Brain microvascular endothelial cell (primary cell): ENCODE results near the gene SLC30A5.
"Not testable (repeated sequence)": the region's sequence is repeated elsewhere in the genome, so short reads cannot be mapped to it uniquely, and the experiment has no call there.

Experiments
- DNase-seq: peaks from one replicate; pipeline ENCODE4 v3.0.0-alpha.2; 2020
- H3K27ac ChIP-seq: fragments of 250-450 bp; sonication (Bioruptor Pico); 2 replicates; pipeline ENCODE4 v1.5.1; 2020; ENCODE audit warnings: mild to moderate bottlenecking, moderate library complexity
- H3K27me3 ChIP-seq: fragments of 250-450 bp; sonication (Bioruptor Pico); replicated peaks from 2 replicates; pipeline ENCODE4 v1.5.1; 2020; ENCODE audit warnings: mild to moderate bottlenecking
- H3K36me3 ChIP-seq: fragments of 250-450 bp; sonication (Bioruptor Pico); replicated peaks from 2 replicates; pipeline ENCODE4 v1.5.1; 2020; ENCODE audit warnings: mild to moderate bottlenecking
- H3K4me3 ChIP-seq: 2 replicates; pipeline ENCODE4 v1.5.1; 2011; ENCODE audit warnings: low read depth, mild to moderate bottlenecking, control low read depth, low read length, moderate library complexity
- CTCF ChIP-seq: IDR thresholded peaks from 2 replicates; pipeline ENCODE4 v1.5.1; 2011; ENCODE audit warnings: low read depth, mild to moderate bottlenecking, moderate library complexity, low read length, control low read depth, inconsistent platforms; ENCODE audit errors: missing control alignments
- in situ Hi-C: cut with HindIII; loops from 2 replicates; pipeline ENCODE4 v1.10.0; 2017; ENCODE audit warnings: low sequenced_read_pairs, low pct_ligation_motif_present

SLC30A5 gene

DNA sequence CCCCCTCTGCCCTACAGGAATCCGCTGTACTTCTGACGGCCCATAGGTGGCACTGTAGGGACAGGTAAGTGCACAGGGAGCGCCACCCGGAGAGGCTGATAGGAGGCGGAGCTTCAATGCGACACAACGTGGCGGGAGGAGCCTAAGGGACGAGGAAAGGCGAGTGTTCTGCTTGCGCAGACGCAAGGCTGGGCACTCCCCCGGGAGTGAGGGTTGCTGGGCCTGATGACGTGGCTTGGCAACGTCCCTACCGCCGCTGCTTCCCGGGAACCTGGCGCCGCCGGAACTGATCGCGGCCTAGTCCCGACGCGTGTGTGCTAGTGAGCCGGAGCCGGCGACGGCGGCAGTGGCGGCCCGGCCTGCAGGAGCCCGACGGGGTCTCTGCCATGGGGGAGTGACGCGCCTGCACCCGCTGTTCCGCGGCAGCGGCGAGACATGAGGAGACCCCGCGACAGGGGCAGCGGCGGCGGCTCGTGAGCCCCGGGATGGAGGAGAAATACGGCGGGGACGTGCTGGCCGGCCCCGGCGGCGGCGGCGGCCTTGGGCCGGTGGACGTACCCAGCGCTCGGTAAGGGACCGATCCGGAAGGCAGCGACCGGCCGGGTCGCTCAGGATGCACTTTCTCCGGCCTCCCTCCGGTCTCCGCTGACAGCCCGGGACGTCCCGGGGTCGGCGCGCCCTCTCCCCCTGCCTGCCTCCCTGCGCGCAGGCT, at the start of gene SLC30A5:
SLC30A5 (plus strand) TSS at position 244 of the 712 bp plus-strand sequence; CDS start at position 486, 242 bp downstream.
- peaks cover 10% of the 10 kb centered on the region for H3K36me3 ChIP-seq
- no peaks in the 10 kb centered on the region for H3K27me3 ChIP-seq
- peak; percentile 100 for DNase-seq
- in situ Hi-C loops = no loop called here
- peak; percentile 95 for TF ChIP-seq CTCF
- peak within 1 kb of the TSS; percentile 66 for H3K4me3 ChIP-seq
- peak within 1 kb of the TSS; percentile 96 for H3K27ac ChIP-seq

DNA sequence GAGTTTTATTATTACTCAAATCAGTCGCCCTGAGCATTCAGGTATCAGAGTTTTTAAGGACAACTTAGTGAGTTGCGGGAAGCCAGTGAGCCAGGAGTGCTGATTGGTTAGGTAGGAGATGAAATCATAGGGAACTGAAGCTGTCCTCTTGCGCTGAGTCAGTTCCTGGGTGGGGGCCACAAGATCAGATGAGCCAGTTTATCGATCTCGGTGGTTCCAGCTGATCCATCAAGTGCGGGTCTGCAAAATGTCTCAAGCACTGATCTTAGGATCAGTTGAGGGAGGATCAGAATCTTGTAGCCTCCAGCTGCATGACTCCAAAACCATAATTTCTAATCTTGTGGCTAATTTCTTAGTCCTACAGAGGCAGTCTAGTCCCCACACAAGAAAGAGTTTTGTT, 48.6 kb upstream of the SLC30A5 start:
- H3K36me3 ChIP-seq, DNase-seq, in situ Hi-C loops, H3K4me3 ChIP-seq, H3K27me3 ChIP-seq, H3K27ac ChIP-seq: not testable (repeated sequence)

DNA sequence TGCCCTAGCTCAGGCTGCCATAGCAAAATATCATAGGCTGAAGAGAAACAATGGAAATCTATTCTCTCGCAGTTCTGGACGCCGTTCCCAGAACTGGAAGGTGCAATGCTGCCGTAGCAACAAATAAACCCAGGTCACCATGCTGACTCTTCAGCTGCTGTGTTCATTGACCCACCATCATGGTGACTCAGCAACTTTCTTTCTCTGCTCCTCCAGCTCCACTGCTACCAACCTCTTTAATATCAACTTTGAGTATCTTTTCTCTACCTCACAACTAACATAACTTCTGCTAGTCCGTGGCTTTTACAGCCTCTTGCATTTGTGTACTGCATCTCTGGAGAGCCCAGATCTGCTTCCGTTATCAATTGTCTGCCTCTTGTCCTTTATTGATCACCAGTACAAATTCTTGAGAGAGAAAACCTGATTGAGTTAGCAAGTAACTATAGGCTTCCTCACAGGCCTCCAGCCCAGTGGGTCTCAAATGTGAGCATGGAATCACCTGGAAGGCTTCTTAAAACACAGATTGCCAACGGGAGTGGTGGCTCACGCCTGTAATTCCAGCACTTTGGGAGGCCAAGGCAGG, 47.3 kb upstream of the SLC30A5 start:
- Histone ChIP-seq H3K27ac (no peak overlapping the region), H3K4me3 (no peak overlapping the region), H3K36me3 (no peaks in the 10 kb centered on the region), H3K27me3 (no peaks in the 10 kb centered on the region)
- no peak for TF ChIP-seq CTCF
- in situ Hi-C loops = no loop called here
- DNase-seq = no peak

GRCh38 chr5:69048230-69048629, 45.6 kb upstream of the SLC30A5 start:
- H3K4me3 ChIP-seq = no peak overlapping the region
- H3K27ac ChIP-seq = no peak overlapping the region
- in situ Hi-C loops = no loop called here
- H3K27me3 ChIP-seq = no peaks in the 10 kb centered on the region
- no peaks in the 10 kb centered on the region for H3K36me3 ChIP-seq
- DNase-seq = no peak
- TF ChIP-seq CTCF = peak; percentile 40

DNA sequence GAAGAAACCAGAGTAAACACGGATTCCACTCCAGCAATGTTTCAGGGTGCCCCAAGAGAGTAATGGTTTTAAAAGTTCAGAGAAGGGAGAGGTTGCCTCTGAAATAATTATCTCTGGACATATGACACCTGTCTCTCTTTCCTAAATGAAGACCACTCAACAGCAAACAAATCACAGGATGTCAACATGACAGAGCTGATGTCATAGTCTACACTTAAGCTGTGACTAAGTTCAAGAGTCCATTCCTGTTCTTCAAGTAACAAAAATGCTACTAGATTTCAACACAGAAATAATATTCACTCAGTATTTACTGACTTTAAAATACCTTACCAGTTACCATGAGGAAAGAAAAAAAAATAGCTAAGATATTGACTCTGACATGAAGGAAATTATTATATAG, 44.7 kb upstream of the SLC30A5 start:
- H3K4me3 ChIP-seq = no peak overlapping the region
- H3K27me3 ChIP-seq = no peaks in the 10 kb centered on the region
- in situ Hi-C loops = no loop called here
- no peak for TF ChIP-seq CTCF
- no peak for DNase-seq
- H3K36me3 ChIP-seq = no peaks in the 10 kb centered on the region
- H3K27ac ChIP-seq = no peak overlapping the region

DNA sequence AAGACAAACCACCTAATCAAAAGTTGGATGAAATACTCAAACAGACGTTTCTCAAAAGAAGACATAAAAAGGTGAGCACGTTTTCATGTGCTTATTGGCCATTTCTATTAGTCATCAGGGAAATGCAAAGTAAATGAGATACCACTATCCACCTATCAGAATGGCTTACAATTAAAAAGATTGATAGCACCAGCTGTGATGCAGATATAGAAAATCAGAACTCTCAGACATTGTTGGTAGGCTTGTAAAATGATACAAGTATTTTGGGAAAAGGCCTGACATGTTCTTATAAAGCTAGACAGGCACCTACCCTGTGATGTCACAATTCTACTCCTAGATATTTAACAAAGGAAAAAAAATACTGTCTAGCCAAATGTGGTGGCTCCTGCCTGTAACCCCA, 44.0 kb upstream of the SLC30A5 start:
- in situ Hi-C loops = no loop called here

More for the DNA sequence above, 44.0 kb upstream of the SLC30A5 start:
- no peak for DNase-seq
- Histone ChIP-seq H3K4me3 (no peak overlapping the region), H3K27ac (no peak overlapping the region), H3K36me3 (no peaks in the 10 kb centered on the region), H3K27me3 (no peaks in the 10 kb centered on the region)
- TF ChIP-seq CTCF = no peak
